ENCODE measurements around the gene CAMK2B.

CAMK2B gene

GRCh38 chr7:44291066-44291732 lies 34.2 kb downstream of the CAMK2B start:
- TF ChIP-seq, protein P1, sequence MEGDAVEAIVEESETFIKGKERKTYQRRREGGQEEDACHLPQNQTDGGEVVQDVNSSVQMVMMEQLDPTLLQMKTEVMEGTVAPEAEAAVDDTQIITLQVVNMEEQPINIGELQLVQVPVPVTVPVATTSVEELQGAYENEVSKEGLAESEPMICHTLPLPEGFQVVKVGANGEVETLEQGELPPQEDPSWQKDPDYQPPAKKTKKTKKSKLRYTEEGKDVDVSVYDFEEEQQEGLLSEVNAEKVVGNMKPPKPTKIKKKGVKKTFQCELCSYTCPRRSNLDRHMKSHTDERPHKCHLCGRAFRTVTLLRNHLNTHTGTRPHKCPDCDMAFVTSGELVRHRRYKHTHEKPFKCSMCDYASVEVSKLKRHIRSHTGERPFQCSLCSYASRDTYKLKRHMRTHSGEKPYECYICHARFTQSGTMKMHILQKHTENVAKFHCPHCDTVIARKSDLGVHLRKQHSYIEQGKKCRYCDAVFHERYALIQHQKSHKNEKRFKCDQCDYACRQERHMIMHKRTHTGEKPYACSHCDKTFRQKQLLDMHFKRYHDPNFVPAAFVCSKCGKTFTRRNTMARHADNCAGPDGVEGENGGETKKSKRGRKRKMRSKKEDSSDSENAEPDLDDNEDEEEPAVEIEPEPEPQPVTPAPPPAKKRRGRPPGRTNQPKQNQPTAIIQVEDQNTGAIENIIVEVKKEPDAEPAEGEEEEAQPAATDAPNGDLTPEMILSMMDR (conservative IDR thresholded peaks at IDR 0.05; ENCODE audit: low read depth, low read length), result no peak
- DNase-seq (ENCODE audit: low read depth), result no peak
- H3K4me3 ChIP-seq (ENCODE audit: low read length), result no peak overlapping the region

DNA sequence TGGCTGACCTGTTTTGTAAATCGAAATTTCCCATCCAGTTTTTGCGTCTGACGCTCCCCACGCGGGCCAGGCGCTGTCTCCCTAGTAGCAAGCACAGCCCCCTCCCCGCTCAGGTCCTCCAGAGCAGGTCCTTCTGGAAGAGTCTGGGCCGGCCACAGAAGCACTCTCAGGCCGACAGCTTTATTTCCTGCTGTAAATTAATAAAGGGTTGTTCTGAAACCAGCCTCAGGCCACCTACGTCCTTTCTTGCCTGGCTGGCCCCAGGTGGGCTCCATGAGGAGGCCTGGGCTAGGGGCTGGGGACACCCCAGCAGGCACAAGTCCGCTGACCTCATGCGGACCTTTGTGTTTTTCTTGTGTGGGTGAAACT lies 35.2 kb downstream of the CAMK2B start:
- H3K4me3 ChIP-seq (ENCODE audit: low read length), result no peak overlapping the region
- TF ChIP-seq, protein P1 (conservative IDR thresholded peaks at IDR 0.05; ENCODE audit: low read depth, low read length), result no peak
- no peak for DNase-seq (ENCODE audit: low read depth)

GRCh38 chr7:44289341-44290251 lies 35.8 kb downstream of the CAMK2B start:
- no peak overlapping the region for H3K4me3 ChIP-seq (ENCODE audit: low read length)
- no peak for DNase-seq (ENCODE audit: low read depth)
- TF ChIP-seq, protein P1 (conservative IDR thresholded peaks at IDR 0.05; ENCODE audit: low read depth, low read length), result no peak

DNA sequence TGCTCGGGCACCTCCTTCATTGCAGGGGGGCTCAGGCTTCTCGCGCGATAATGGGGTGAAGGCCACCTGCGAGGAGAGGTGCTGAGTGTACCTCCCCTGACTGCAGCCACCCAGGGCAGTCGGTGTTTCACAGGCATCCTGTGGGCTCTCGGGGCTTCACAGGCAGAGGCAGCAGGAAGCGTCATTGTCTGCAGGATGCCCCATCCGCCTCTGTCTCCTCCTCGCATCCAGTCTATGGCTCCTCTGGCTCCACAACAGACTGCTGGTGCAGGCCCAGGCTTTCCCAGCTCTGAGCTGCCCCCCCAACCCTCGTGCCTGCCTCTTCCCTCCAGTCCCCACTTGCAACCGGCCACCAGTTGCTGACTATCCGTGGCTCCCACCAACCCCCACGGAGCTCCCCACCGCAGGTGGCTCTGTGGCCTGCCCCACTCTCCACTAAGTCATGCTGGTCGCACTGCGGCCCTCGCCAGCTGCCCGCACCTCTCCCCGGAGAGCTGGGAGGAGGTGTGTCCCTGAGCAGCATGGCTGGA lies 36.5 kb downstream of the CAMK2B start:
- no peak for DNase-seq (ENCODE audit: low read depth)
- H3K4me3 ChIP-seq (ENCODE audit: low read length), result no peak overlapping the region
- TF ChIP-seq, protein P1 (conservative IDR thresholded peaks at IDR 0.05; ENCODE audit: low read depth, low read length), result no peak

DNA sequence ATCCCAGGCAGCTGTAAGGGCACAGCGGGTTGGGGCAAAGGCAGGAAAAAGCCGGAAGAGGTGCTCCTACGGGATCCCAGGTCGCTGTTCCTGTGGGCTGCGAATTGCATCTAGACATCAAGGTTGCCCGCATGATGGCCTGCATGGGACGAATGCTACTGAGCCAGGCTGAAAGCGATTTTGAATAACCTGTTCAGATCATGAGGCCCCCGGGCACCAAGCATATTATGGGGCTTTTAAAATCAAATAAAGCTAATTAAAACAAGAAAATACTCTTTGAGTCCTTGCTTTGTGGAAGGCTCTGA lies 37.1 kb downstream of the CAMK2B start:
- TF ChIP-seq, protein P1 (conservative IDR thresholded peaks at IDR 0.05; ENCODE audit: low read depth, low read length), result no peak
- no peak for DNase-seq (ENCODE audit: low read depth)
- H3K4me3 ChIP-seq (ENCODE audit: low read length), result no peak overlapping the region

GRCh38 chr7:44287488-44288380 lies 37.7 kb downstream of the CAMK2B start:
- H3K4me3 ChIP-seq (ENCODE audit: low read length), result no peak overlapping the region
- TF ChIP-seq, protein P1 (conservative IDR thresholded peaks at IDR 0.05; ENCODE audit: low read depth, low read length), result no peak
- no peak for DNase-seq (ENCODE audit: low read depth)

Data from retinal pigment epithelial cell (primary cell).